Measurements from ENCODE around the gene MAP3K5. TPM values are rescaled to one million over a fixed set of nuclear protein-coding genes. Genes with fewer than 3 reads are reported as not detected.
A peak's percentile ranks its signal among the peaks of the same experiment; 100 is the strongest.

Gene MAP3K5, protein sequence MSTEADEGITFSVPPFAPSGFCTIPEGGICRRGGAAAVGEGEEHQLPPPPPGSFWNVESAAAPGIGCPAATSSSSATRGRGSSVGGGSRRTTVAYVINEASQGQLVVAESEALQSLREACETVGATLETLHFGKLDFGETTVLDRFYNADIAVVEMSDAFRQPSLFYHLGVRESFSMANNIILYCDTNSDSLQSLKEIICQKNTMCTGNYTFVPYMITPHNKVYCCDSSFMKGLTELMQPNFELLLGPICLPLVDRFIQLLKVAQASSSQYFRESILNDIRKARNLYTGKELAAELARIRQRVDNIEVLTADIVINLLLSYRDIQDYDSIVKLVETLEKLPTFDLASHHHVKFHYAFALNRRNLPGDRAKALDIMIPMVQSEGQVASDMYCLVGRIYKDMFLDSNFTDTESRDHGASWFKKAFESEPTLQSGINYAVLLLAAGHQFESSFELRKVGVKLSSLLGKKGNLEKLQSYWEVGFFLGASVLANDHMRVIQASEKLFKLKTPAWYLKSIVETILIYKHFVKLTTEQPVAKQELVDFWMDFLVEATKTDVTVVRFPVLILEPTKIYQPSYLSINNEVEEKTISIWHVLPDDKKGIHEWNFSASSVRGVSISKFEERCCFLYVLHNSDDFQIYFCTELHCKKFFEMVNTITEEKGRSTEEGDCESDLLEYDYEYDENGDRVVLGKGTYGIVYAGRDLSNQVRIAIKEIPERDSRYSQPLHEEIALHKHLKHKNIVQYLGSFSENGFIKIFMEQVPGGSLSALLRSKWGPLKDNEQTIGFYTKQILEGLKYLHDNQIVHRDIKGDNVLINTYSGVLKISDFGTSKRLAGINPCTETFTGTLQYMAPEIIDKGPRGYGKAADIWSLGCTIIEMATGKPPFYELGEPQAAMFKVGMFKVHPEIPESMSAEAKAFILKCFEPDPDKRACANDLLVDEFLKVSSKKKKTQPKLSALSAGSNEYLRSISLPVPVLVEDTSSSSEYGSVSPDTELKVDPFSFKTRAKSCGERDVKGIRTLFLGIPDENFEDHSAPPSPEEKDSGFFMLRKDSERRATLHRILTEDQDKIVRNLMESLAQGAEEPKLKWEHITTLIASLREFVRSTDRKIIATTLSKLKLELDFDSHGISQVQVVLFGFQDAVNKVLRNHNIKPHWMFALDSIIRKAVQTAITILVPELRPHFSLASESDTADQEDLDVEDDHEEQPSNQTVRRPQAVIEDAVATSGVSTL (N-terminal part only)
- total RNA-seq (10 to 100 TPM; 17.8 to 29.2 (median 20.6) TPM), total RNA-seq (17.2 to 130 (median 67.6) reads per million in 29 experiments)
- total RNA-seq (2013), result 38.4 TPM

- POLR2A ChIA-PET, result interaction anchor here (0.6 to 1.7 kb wide), 15 partner anchors 27 to 503 kb away, joined by 3 to 13 read pairs (median 4); partner anchors contain the start of gene BCLAF1 (in 1 of the 2)
- no peaks in the 10 kb centered on the region for H3K9me3 ChIP-seq
- ATAC-seq (replicated peaks in 1 of 4) (peak; percentile 80 to 86 (median 84)), DNase-seq (peak; percentile 90 to 97 (median 95))
- H3K4me3 ChIP-seq (ENCODE audit: control insufficient read depth in 1 of 2, extremely low read depth in 1 of 2, low read length in 1 of 2), result peak within 1 kb of the TSS; percentile 87 to 90
- WGBS (ENCODE audit: insufficient coverage), result under 1% methylated on average over 89 of the region's 89 CpGs
- peaks cover 13 to 24% of the 10 kb centered on the region in 2 experiments for H3K4me1 ChIP-seq (ENCODE audit: control insufficient read depth in 1 of 2, extremely low read depth in 1 of 2, insufficient read depth in 2 of 2, low read length in 2 of 2)
- H3K36me3 ChIP-seq (ENCODE audit: control insufficient read depth in 2 of 2, extremely low read depth in 1 of 2, insufficient read depth in 1 of 2, low read length in 1 of 2), result no peaks in the 10 kb centered on the region
- H3K36me3 Mint-ChIP-seq, result peaks cover 5% of the 10 kb centered on the region
- H3K27ac ChIP-seq (ENCODE audit: low read length), result peak within 1 kb of the TSS; percentile 97
- H3K27ac Mint-ChIP-seq, result peak within 1 kb of the TSS; percentile 92 to 96
- H3K4me1 Mint-ChIP-seq, result peaks cover 36 to 41% (median 40%) of the 10 kb centered on the region in 3 donors
- H3K27me3 ChIP-seq (replicated peaks in 1 of 2; ENCODE audit: control insufficient read depth in 2 of 2, extremely low read depth in 1 of 2, insufficient read depth in 2 of 2, low read length in 1 of 2), result no peaks in the 10 kb centered on the region
- H3K27me3 Mint-ChIP-seq, result no peaks in the 10 kb centered on the region
- CTCF ChIA-PET, result interaction anchor here (0.5 to 8.4 kb wide), 87 partner anchors 9 to 1737 kb away, joined by 3 to 320 read pairs (median 4); partner anchors contain the start of genes MTFR2 (in 1 of the 2) and PEX7 (in 1 of the 2)
- peaks cover 0 to 2% (median 0%) of the 10 kb centered on the region in 3 donors for H3K9me3 Mint-ChIP-seq
- peak within 1 kb of the TSS; percentile 96 to 98 (median 97) for H3K4me3 Mint-ChIP-seq
Observed at GRCh38 chr6:136792410-136793262, at the start of gene MAP3K5. TSS of gene MAP3K5 (minus strand) at chr6:136792477. CDS start at chr6:136792157, 320 bp downstream.

DNA sequence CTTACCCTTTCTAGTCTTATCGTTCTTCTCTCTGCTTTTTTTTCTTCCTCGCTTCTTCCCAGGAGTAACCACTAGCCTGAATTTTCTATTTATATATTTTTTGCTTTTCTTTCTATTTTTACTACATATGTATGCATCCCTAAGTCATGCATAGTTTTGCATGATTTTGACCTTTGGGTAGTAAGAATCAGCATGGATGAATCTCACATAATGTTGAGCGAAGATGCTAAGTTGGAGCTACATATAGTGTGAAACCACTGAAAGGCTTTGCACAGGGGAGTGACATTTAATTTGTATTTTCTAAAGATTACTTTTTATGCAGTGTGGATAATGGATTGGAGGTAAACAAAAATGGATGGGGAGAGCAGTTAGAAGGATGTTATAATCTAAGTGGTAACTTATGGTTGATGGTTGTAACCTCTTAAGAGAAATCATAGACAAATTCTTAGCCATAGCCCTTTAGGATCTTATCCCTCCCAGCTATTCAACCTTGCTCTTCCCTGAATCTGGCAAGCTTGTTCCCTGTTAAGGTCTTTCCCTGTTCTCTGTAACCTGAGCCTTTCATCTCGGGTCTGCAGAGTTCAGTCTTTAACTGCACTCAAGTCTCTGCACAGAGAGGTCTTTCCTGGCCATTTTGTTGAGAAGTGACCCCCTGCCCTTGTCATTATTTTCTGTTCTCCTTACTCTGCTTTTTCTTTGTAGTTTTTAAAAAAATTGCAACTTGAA is 48.2 kb upstream of the MAP3K5 start:
- peaks cover 2 to 6% (median 5%) of the 10 kb centered on the region in 3 donors for H3K4me1 Mint-ChIP-seq
- 94% methylated on average over 2 of the region's 4 CpGs for WGBS (ENCODE audit: insufficient coverage)
- H3K36me3 Mint-ChIP-seq, result peaks cover 34% of the 10 kb centered on the region
- no peak overlapping the region for H3K4me3 Mint-ChIP-seq
- Histone ChIP-seq H3K4me3 (ENCODE audit: control insufficient read depth in 1 of 2, extremely low read depth in 1 of 2, low read length in 1 of 2) (no peak overlapping the region), H3K4me1 (ENCODE audit: control insufficient read depth in 1 of 2, extremely low read depth in 1 of 2, insufficient read depth in 2 of 2, low read length in 2 of 2) (no peaks in the 10 kb centered on the region), H3K27ac (ENCODE audit: low read length) (no peak overlapping the region), H3K36me3 (ENCODE audit: control insufficient read depth in 2 of 2, extremely low read depth in 1 of 2, insufficient read depth in 1 of 2, low read length in 1 of 2) (no peaks in the 10 kb centered on the region), H3K9me3 (no peaks in the 10 kb centered on the region), H3K27me3 (replicated peaks in 1 of 2; ENCODE audit: control insufficient read depth in 2 of 2, extremely low read depth in 1 of 2, insufficient read depth in 2 of 2, low read length in 1 of 2) (no peaks in the 10 kb centered on the region)
- CTCF ChIA-PET, result interaction anchor here in 1 of 2 donors (0.5 kb wide), 1 partner anchor 10 kb away, joined by 7 read pairs; no protein-coding TSS in a partner anchor
- no peak overlapping the region for H3K27ac Mint-ChIP-seq
- POLR2A ChIA-PET, result no interaction called here
- no peaks in the 10 kb centered on the region for H3K9me3 Mint-ChIP-seq
- ATAC-seq (replicated peaks in 1 of 4) (no peak), DNase-seq (no peak)
- H3K27me3 Mint-ChIP-seq, result no peaks in the 10 kb centered on the region

- Histone ChIP-seq H3K27me3 (replicated peaks in 1 of 2; ENCODE audit: control insufficient read depth in 2 of 2, extremely low read depth in 1 of 2, insufficient read depth in 2 of 2, low read length in 1 of 2) (no peaks in the 10 kb centered on the region), H3K36me3 (ENCODE audit: control insufficient read depth in 2 of 2, extremely low read depth in 1 of 2, insufficient read depth in 1 of 2, low read length in 1 of 2) (peaks cover 0 to 25% of the 10 kb centered on the region in 2 donors), H3K9me3 (no peaks in the 10 kb centered on the region), H3K4me3 (ENCODE audit: control insufficient read depth in 1 of 2, extremely low read depth in 1 of 2, low read length in 1 of 2) (no peak overlapping the region), H3K27ac (ENCODE audit: low read length) (no peak overlapping the region), H3K4me1 (ENCODE audit: control insufficient read depth in 1 of 2, extremely low read depth in 1 of 2, insufficient read depth in 2 of 2, low read length in 2 of 2) (no peaks in the 10 kb centered on the region)
- Mint-ChIP-seq H3K4me1 (peaks cover 0 to 9% (median under 1%) of the 10 kb centered on the region in 3 donors), H3K36me3 (peaks cover 60% of the 10 kb centered on the region), H3K4me3 (no peak overlapping the region), H3K27me3 (no peaks in the 10 kb centered on the region), H3K27ac (no peak overlapping the region), H3K9me3 (peaks cover 0 to 20% (median 9%) of the 10 kb centered on the region in 3 donors)
- POLR2A ChIA-PET, result no interaction called here
- WGBS (ENCODE audit: insufficient coverage), result no CpG with 5 or more reads among the region's 1 CpG
- ATAC-seq (replicated peaks in 1 of 4) (no peak), DNase-seq (no peak)
- CTCF ChIA-PET, result interaction anchor here in 1 of 2 donors (0.5 kb wide), 1 partner anchor 13 kb away, joined by 3 read pairs; no protein-coding TSS in a partner anchor
Observed at GRCh38 chr6:136831873-136832562, 39.7 kb upstream of the MAP3K5 start.

DNA sequence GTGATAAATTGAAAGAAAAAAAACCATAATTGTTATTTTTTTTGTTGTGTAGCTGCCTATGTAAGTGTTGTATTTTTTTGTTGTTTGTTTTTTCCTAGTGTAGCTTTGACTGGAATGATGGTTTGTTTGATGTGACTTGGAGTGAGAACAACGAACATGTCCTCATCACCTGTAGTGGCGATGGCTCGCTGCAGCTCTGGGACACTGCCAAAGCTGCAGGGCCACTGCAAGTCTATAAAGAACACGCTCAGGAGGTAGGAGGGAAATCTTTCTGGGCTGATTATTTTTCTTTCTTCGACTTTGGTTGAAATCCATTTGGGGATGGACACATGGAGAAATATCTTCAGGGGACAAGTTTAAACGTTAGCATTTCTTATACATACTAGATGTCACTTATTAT is 33.9 kb upstream of the MAP3K5 start:
- DNase-seq, result no peak
- H3K27me3 Mint-ChIP-seq, result no peaks in the 10 kb centered on the region
- no peak overlapping the region for H3K27ac Mint-ChIP-seq
- POLR2A ChIA-PET, result no interaction called here
- CTCF ChIA-PET, result no interaction called here
- H3K4me3 Mint-ChIP-seq, result no peak overlapping the region
- H3K4me1 Mint-ChIP-seq, result peaks cover 30 to 47% (median 40%) of the 10 kb centered on the region in 3 donors
- ATAC-seq (replicated peaks in 1 of 4), result no peak
- H3K36me3 ChIP-seq (ENCODE audit: control insufficient read depth in 2 of 2, extremely low read depth in 1 of 2, insufficient read depth in 1 of 2, low read length in 1 of 2), result peaks cover 0 to 18% of the 10 kb centered on the region in 2 donors
- peaks cover 46% of the 10 kb centered on the region for H3K36me3 Mint-ChIP-seq
- H3K4me3 ChIP-seq (ENCODE audit: control insufficient read depth in 1 of 2, extremely low read depth in 1 of 2, low read length in 1 of 2), result no peak overlapping the region
- no peaks in the 10 kb centered on the region for H3K9me3 ChIP-seq
- peaks cover 0 to 12% of the 10 kb centered on the region in 2 experiments for H3K4me1 ChIP-seq (ENCODE audit: control insufficient read depth in 1 of 2, extremely low read depth in 1 of 2, insufficient read depth in 2 of 2, low read length in 2 of 2)
- 100% methylated on average over 4 of the region's 6 CpGs for WGBS (ENCODE audit: insufficient coverage)
- no peaks in the 10 kb centered on the region for H3K27me3 ChIP-seq (replicated peaks in 1 of 2; ENCODE audit: control insufficient read depth in 2 of 2, extremely low read depth in 1 of 2, insufficient read depth in 2 of 2, low read length in 1 of 2)
- H3K27ac ChIP-seq (ENCODE audit: low read length), result no peak overlapping the region
- peaks cover 0 to 4% (median 4%) of the 10 kb centered on the region in 3 donors for H3K9me3 Mint-ChIP-seq
